ENCODE data around the gene SUN2.

The SUN2 gene

GRCh38 chr22:38715176-38715764 is 40.5 kb downstream of the SUN2 start:
- no peak for DNase-seq

GRCh38 chr22:38713921-38714320 is 41.9 kb downstream of the SUN2 start:
- no peak for DNase-seq

- no peak for DNase-seq
Observed at GRCh38 chr22:38712486-38713207, 43.2 kb downstream of the SUN2 start.

- DNase-seq, result no peak
Observed at GRCh38 chr22:38710866-38711265, 44.9 kb downstream of the SUN2 start.

- DNase-seq, result no peak
Observed at GRCh38 chr22:38710351-38710750, 45.4 kb downstream of the SUN2 start.

- no peak for DNase-seq
Observed at GRCh38 chr22:38709306-38709705, 46.5 kb downstream of the SUN2 start.

- no peak for DNase-seq
Observed at GRCh38 chr22:38707984-38708383, 47.8 kb downstream of the SUN2 start.

- DNase-seq, result peak; percentile 19
Observed at GRCh38 chr22:38707346-38707745, 48.5 kb downstream of the SUN2 start.

GRCh38 chr22:38706901-38707195 is 49.0 kb downstream of the SUN2 start:
- no peak for DNase-seq

GRCh38 chr22:38706101-38706900 is 49.5 kb downstream of the SUN2 start:
- DNase-seq, result peak; percentile 26

GRCh38 chr22:38705235-38706100 is 50.3 kb downstream of the SUN2 start, which contains the start of gene GTPBP1:
Gene GTPBP1 (plus strand): TSS chr22:38705944. CDS start chr22:38705956, 12 bp downstream.
- peak; percentile 100 for DNase-seq

- no peak for DNase-seq
Observed at GRCh38 chr22:38704654-38705234, 51.1 kb downstream of the SUN2 start.

- DNase-seq, result peak; percentile 95
Observed at GRCh38 chr22:38700789-38701628, 54.8 kb downstream of the SUN2 start, which contains the start of gene JOSD1. Gene JOSD1 (minus strand): TSS chr22:38700943. CDS start chr22:38699987, 956 bp downstream.

- DNase-seq, result no peak
Observed at GRCh38 chr22:38700270-38700788, 55.5 kb downstream of the SUN2 start.

GRCh38 chr22:38699784-38700183 is 56.0 kb downstream of the SUN2 start:
- DNase-seq, result peak; percentile 61

- no peak for DNase-seq
Observed at GRCh38 chr22:38699143-38699542, 56.7 kb downstream of the SUN2 start.

GRCh38 chr22:38698407-38699094 is 57.2 kb downstream of the SUN2 start:
- DNase-seq, result no peak

- peak; percentile 19 for DNase-seq
Observed at GRCh38 chr22:38697425-38698089, 58.2 kb downstream of the SUN2 start.

GRCh38 chr22:38696606-38697424 is 59.0 kb downstream of the SUN2 start:
- DNase-seq, result peak; percentile 81

Measured in fibroblast of skin of right biceps (primary cell).